Measurements from ENCODE around the gene CAPN3. TPM values are rescaled to one million over a fixed set of nuclear protein-coding genes. Genes with fewer than 3 reads are reported as not detected.

The CAPN3 gene
- total RNA-seq, 1 donor from 2014 or later, result 5.6 TPM

DNA sequence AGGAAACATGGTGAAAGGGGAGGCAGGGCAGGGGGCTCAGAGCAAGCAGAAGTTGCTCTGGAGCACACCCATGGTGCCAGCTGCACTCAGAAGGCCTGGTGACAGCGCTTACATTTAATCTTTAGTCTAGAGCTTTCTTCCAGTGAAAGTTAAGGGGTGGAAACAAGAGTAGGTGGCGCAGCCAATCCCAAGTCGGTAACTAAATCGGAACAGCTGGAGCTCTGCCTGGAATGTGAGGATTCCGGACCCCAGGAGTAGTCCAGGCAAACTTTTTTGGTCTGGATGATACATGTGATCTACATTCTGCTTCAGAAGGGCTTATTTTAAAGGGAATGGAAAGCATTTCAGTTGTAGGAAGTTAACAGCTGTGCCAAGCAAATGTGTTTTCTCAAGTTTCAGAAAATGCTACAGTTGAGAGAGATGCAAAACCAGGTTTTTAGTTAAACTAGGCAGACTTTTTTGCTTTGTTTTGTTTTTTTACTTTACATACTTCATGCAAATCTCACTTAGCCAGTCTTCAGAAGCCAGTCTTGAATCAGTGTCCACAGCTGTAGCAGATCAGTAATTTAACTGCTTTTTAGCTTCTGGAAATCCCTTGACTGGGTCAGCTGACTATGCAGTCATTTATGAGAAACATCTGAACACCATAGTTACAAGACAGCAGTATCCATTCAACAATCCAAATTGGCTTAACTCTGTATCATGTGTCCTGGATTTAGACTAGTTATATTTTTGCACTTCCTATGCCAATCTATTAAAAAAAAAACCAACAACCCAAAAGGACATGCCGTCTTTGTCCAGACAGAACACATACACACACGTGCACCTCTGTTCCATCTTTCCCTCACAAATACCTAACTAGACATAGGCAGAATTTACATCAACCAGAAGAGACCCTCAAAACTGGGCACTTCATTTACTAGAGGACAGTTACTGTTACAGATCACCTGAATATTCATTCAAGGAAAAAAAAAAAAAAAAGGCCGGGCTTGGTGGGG is 98.4 kb downstream of the CAPN3 start:
- TF ChIP-seq CTCF (IDR thresholded peaks at IDR 0.05), result no peak
- no peaks in the 10 kb centered on the region for H3K9me3 Mint-ChIP-seq (ENCODE audit: unreplicated experiment)
- DNase-seq (ENCODE audit: extremely low spot score, unreplicated experiment), result peak; percentile 90
- peak overlapping the region; percentile 99 for H3K27ac Mint-ChIP-seq (ENCODE audit: unreplicated experiment)
- no peaks in the 10 kb centered on the region for H3K27me3 Mint-ChIP-seq (ENCODE audit: unreplicated experiment)
- peaks cover 61% of the 10 kb centered on the region for H3K4me1 Mint-ChIP-seq (ENCODE audit: unreplicated experiment)
- H3K4me3 Mint-ChIP-seq (ENCODE audit: unreplicated experiment), result peak overlapping the region; percentile 72
- H3K36me3 Mint-ChIP-seq (ENCODE audit: unreplicated experiment), result peaks cover 6% of the 10 kb centered on the region

- no peak for DNase-seq (ENCODE audit: extremely low spot score, unreplicated experiment)
- no peaks in the 10 kb centered on the region for H3K9me3 Mint-ChIP-seq (ENCODE audit: unreplicated experiment)
- TF ChIP-seq CTCF (IDR thresholded peaks at IDR 0.05), result no peak
- H3K36me3 Mint-ChIP-seq (ENCODE audit: unreplicated experiment), result peaks cover 6% of the 10 kb centered on the region
- H3K27me3 Mint-ChIP-seq (ENCODE audit: unreplicated experiment), result no peaks in the 10 kb centered on the region
- H3K27ac Mint-ChIP-seq (ENCODE audit: unreplicated experiment), result peak overlapping the region; percentile 66
- no peak overlapping the region for H3K4me3 Mint-ChIP-seq (ENCODE audit: unreplicated experiment)
- H3K4me1 Mint-ChIP-seq (ENCODE audit: unreplicated experiment), result peaks cover 40% of the 10 kb centered on the region
Observed at GRCh38 chr15:42461261-42461660, 102.0 kb downstream of the CAPN3 start.

Other genes starting within 250 kb of the CAPN3 start
- gene PLA2G4F, start 202.9 kb upstream of the CAPN3 start, total RNA-seq, result not detected in 2 replicates
- gene VPS39, start 151.2 kb upstream of the CAPN3 start, total RNA-seq, result 79.3 and 81.7 TPM in 2 replicates
- 34.0 and 37.4 TPM in 2 replicates for gene GANC, start 86.3 kb upstream of the CAPN3 start, total RNA-seq
- gene TMEM87A, start 86.1 kb upstream of the CAPN3 start, total RNA-seq, result 44.8 and 46.7 TPM in 2 replicates
- 59.6 and 59.7 TPM in 2 replicates for gene ZNF106, start 131.6 kb downstream of the CAPN3 start, total RNA-seq
- gene SNAP23, start 136.1 kb downstream of the CAPN3 start, total RNA-seq, result 72.7 and 84.7 TPM in 2 replicates
- gene LRRC57, start 189.3 kb downstream of the CAPN3 start, total RNA-seq, result 38.9 and 40.3 TPM in 2 replicates
- gene HAUS2, start 189.3 kb downstream of the CAPN3 start, total RNA-seq, result 19.2 and 23.8 TPM in 2 replicates
- gene STARD9, start 216.1 kb downstream of the CAPN3 start, total RNA-seq, result 23.6 and 24.4 TPM in 2 replicates